22Rv1 (cell line): ENCODE measurements around the gene TMEM129.

Experiments
- H3K27ac ChIP-seq: fragments of 450-650 bp; 2 replicates; pipeline ENCODE4 v1.5.1; 2017
- CTCF ChIP-seq: fragments of 450-650 bp; IDR thresholded peaks from 2 replicates; pipeline ENCODE4 v1.5.1; 2017; ENCODE audit warnings: mild to moderate bottlenecking
- ZFX ChIP-seq: fragments of 450-650 bp; IDR thresholded peaks from 2 replicates; pipeline ENCODE4 v1.6.1; 2017; ENCODE audit warnings: antibody characterized with exemption, borderline replicate concordance

The TMEM129 gene

GRCh38 chr4:1746919-1747602, 25.9 kb upstream of the TMEM129 start:
- no peak for TF ChIP-seq ZFX
- no peak for TF ChIP-seq CTCF
- H3K27ac ChIP-seq, result no peak overlapping the region

GRCh38 chr4:1746265-1746691, 25.2 kb upstream of the TMEM129 start:
- no peak for TF ChIP-seq ZFX
- TF ChIP-seq CTCF, result peak; percentile 94

GRCh38 chr4:1745697-1746096, 24.6 kb upstream of the TMEM129 start:
- H3K27ac ChIP-seq, result 0 out of 2 replicates have a peak overlapping the region, but pooled peaks have one; percentile 13

More at GRCh38 chr4:1746265-1746691, 25.2 kb upstream of the TMEM129 start:
- H3K27ac ChIP-seq, result no peak overlapping the region

GRCh38 chr4:1745165-1745564, 24.0 kb upstream of the TMEM129 start:
- peak overlapping the region; percentile 13; the same call in 1 of the 2 replicates for H3K27ac ChIP-seq
- no peak for TF ChIP-seq ZFX
- TF ChIP-seq CTCF, result no peak

More at GRCh38 chr4:1745697-1746096, 24.6 kb upstream of the TMEM129 start:
- TF ChIP-seq CTCF (no peak), ZFX (no peak)

GRCh38 chr4:1744552-1744951, 23.4 kb upstream of the TMEM129 start:
- H3K27ac ChIP-seq, result peak overlapping the region; percentile 13; the same call in 1 of the 2 replicates
- TF ChIP-seq ZFX (no peak), CTCF (no peak)

- TF ChIP-seq CTCF, result no peak
- TF ChIP-seq ZFX, result no peak
- H3K27ac ChIP-seq, result 0 out of 2 replicates have a peak overlapping the region, but pooled peaks have one; percentile 13
These were observed 22.9 kb upstream of the TMEM129 start for GRCh38 chr4:1743975-1744374.

GRCh38 chr4:1743551-1743950, 22.4 kb upstream of the TMEM129 start:
- TF ChIP-seq CTCF (no peak), ZFX (no peak)
- H3K27ac ChIP-seq, result no peak overlapping the region
